Measurements from ENCODE around the gene INPP4A. TPM values are rescaled to one million over a fixed set of nuclear protein-coding genes. Genes with fewer than 3 reads are reported as not detected.

Gene INPP4A
- total and polyA plus RNA-seq, 2 of the 13 experiments (the other 11 are each of a cell fraction or from before 2014, with no cell fraction given) = 10.1 to 10.9 TPM

DNA sequence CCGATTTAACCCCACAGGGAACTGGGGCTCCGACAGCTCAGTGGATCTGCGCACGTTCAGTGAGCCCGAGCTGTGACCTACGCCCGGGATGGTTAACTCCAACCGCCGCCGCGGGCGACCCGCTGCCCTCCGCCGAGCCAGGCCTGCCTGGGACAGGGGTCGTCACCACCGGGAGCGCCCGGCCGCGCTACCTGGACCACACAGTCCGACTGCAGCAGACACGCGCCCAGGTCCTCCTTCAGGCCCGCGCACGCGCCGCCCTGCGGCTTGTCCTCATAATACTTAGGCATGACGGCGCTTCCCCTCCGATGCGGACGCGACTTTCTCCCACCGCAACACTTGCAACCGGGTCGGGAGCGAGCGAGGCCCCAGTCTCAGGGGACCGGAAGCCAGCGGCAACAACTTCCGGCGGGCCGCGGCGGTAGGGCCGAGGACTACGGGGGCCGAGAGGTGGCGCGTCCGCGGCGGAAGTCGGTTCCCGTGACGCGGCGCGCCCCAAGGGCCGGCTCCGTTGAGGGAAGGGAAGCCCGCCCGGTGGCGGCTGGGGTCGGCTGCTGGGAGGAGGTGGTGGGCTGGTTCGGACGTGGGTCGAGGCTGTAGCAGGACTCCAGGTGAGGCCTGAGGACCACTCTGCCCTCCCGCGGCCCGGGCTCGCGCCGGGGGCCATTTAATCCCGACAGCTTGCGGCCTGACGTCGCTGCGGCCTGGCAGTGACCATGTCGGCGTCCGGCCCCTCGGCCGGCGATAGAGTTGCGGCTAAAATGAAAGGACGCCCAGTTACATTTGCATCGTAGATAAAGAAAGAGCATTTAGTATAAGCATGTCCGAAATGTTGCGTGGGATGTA is 163.7 kb downstream of the INPP4A start, which contains the start of the genes COA5 and UNC50 (continued):
- 0 out of 2 replicates have a peak, but pooled peaks have one; percentile 64 for TF ChIP-seq ZNF414 (CRISPR knock-in tag; IDR thresholded peaks at IDR 0.05)
- TF ChIP-seq, protein P1, sequence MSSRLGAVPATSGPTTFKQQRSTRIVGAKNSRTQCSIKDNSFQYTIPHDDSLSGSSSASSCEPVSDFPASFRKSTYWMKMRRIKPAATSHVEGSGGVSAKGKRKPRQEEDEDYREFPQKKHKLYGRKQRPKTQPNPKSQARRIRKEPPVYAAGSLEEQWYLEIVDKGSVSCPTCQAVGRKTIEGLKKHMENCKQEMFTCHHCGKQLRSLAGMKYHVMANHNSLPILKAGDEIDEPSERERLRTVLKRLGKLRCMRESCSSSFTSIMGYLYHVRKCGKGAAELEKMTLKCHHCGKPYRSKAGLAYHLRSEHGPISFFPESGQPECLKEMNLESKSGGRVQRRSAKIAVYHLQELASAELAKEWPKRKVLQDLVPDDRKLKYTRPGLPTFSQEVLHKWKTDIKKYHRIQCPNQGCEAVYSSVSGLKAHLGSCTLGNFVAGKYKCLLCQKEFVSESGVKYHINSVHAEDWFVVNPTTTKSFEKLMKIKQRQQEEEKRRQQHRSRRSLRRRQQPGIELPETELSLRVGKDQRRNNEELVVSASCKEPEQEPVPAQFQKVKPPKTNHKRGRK (CRISPR knock-in tag; IDR thresholded peaks at IDR 0.05) = 0 out of 2 replicates have a peak, but pooled peaks have one; percentile 15
- TF ChIP-seq FUBP1 (CRISPR knock-in tag; IDR thresholded peaks at IDR 0.05; ENCODE audit: borderline replicate concordance) = no peak; the same call in 1 of the 2 replicates
- peak; percentile 93; the same call in 1 of the 2 replicates for TF ChIP-seq REL (CRISPR knock-in tag; conservative IDR thresholded peaks at IDR 0.05)
- peak; percentile 98 for TF ChIP-seq MTERF4 (CRISPR knock-in tag; IDR thresholded peaks at IDR 0.05)
- peak; percentile 95 for TF ChIP-seq IRF9 (CRISPR knock-in tag; IDR thresholded peaks at IDR 0.05; ENCODE audit: borderline replicate concordance)
- peak; percentile 50; the same call in 1 of the 2 replicates for TF ChIP-seq ZBTB49 (CRISPR knock-in tag; IDR thresholded peaks at IDR 0.05; ENCODE audit: borderline replicate concordance)
- TF ChIP-seq FOXP1 (IDR thresholded peaks at IDR 0.05) = no peak
- 0 out of 2 replicates have a peak, but pooled peaks have one; percentile 35 for TF ChIP-seq FOXP1 (CRISPR knock-in tag; IDR thresholded peaks at IDR 0.05)
- TF ChIP-seq DR1 (CRISPR knock-in tag; IDR thresholded peaks at IDR 0.05) = peak; percentile 93
- no peak for TF ChIP-seq RBM22 (optimal IDR thresholded peaks at IDR 0.05; ENCODE audit: low read length)
- no peak for TF ChIP-seq STAT5B (CRISPR knock-in tag; IDR thresholded peaks at IDR 0.05)
- TF ChIP-seq ZSCAN30 (CRISPR knock-in tag; IDR thresholded peaks at IDR 0.05) = peak; percentile 98; the same call in 1 of the 2 replicates
- TF ChIP-seq, protein P2, sequence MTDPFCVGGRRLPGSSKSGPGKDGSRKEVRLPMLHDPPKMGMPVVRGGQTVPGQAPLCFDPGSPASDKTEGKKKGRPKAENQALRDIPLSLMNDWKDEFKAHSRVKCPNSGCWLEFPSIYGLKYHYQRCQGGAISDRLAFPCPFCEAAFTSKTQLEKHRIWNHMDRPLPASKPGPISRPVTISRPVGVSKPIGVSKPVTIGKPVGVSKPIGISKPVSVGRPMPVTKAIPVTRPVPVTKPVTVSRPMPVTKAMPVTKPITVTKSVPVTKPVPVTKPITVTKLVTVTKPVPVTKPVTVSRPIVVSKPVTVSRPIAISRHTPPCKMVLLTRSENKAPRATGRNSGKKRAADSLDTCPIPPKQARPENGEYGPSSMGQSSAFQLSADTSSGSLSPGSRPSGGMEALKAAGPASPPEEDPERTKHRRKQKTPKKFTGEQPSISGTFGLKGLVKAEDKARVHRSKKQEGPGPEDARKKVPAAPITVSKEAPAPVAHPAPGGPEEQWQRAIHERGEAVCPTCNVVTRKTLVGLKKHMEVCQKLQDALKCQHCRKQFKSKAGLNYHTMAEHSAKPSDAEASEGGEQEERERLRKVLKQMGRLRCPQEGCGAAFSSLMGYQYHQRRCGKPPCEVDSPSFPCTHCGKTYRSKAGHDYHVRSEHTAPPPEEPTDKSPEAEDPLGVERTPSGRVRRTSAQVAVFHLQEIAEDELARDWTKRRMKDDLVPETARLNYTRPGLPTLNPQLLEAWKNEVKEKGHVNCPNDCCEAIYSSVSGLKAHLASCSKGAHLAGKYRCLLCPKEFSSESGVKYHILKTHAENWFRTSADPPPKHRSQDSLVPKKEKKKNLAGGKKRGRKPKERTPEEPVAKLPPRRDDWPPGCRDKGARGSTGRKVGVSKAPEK (CRISPR knock-in tag; IDR thresholded peaks at IDR 0.05; ENCODE audit: borderline replicate concordance) = peak; percentile 88
- 0 out of 2 replicates have a peak, but pooled peaks have one; percentile 70 for TF ChIP-seq ZNF205 (CRISPR knock-in tag; IDR thresholded peaks at IDR 0.05)
